ENCODE measurements around the gene ZNF107.
A peak's percentile ranks its signal among the peaks of the same experiment; 100 is the strongest.
"Not testable (repeated sequence)": the region's sequence is repeated elsewhere in the genome, so short reads cannot be mapped to it uniquely, and the experiment has no call there.

Gene ZNF107

GRCh38 chr7:64706625-64707292 is 40.8 kb downstream of the ZNF107 start:
- no peak for DNase-seq (ENCODE audit: low read depth, low spot score)
- no peak overlapping the region for H3K4me3 ChIP-seq (ENCODE audit: low read length)

DNA sequence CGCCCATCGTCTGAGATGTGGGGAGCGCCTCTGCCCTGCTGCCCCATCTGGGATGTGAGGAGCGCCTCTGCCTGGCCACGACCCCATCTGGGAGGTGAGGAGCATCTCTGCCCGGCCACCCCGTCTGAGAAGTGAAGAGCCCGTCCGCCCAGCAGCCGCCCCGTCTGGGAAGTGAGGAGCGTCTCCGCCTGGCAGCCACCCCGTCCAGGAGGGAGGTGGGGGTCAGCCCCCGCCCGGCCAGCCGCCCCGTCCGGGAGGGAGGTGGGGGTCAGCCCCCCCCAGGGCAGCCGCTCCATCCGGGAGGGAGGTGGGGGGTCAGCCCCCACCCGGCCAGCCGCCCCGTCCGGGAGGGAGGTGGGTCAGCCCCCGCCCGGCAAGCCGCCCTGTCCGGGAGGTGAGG is 52.0 kb downstream of the ZNF107 start:
- not testable (repeated sequence) for DNase-seq (ENCODE audit: low read depth, low spot score); H3K4me3 ChIP-seq (ENCODE audit: low read length)

GRCh38 chr7:64729089-64729848 is 63.3 kb downstream of the ZNF107 start:
- DNase-seq (ENCODE audit: low read depth, low spot score) = peak; percentile 73
- H3K4me3 ChIP-seq (ENCODE audit: low read length) = no peak overlapping the region

GRCh38 chr7:64733550-64734240 is 67.8 kb downstream of the ZNF107 start:
- no peak overlapping the region for H3K4me3 ChIP-seq (ENCODE audit: low read length)
- DNase-seq (ENCODE audit: low read depth, low spot score) = peak; percentile 54

GRCh38 chr7:64736575-64736974 is 70.6 kb downstream of the ZNF107 start:
- no peak overlapping the region for H3K4me3 ChIP-seq (ENCODE audit: low read length)
- DNase-seq (ENCODE audit: low read depth, low spot score) = no peak

DNA sequence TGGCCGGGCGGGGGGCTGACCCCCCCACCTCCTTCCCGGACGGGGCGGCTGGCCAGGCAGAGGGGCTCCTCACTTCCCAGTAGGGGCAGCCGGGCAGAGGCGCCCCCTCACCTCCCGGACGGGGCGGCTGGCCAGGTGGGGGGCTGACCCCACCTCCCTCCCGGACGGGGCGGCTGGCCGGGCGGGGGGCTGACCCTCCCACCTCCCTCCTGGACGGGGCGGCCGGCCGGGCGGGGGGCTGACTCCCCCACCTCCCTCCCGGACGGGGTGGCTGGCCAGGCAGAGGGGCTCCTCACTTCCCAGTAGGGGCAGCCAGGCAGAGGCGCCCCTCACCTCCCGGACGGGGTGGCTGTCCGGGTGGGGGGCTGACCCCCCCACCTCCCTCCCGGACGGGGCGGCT is 72.5 kb downstream of the ZNF107 start:
- not testable (repeated sequence) for H3K4me3 ChIP-seq (ENCODE audit: low read length)

GRCh38 chr7:64738953-64739352 is 73.0 kb downstream of the ZNF107 start:
- not testable (repeated sequence) for H3K4me3 ChIP-seq (ENCODE audit: low read length); DNase-seq (ENCODE audit: low read depth, low spot score)

More for the DNA sequence above, 72.5 kb downstream of the ZNF107 start:
- DNase-seq (ENCODE audit: low read depth, low spot score) = not testable (repeated sequence)

GRCh38 chr7:64744680-64745079 is 78.7 kb downstream of the ZNF107 start:
- no peak for DNase-seq (ENCODE audit: low read depth, low spot score)

GRCh38 chr7:64747802-64748201 is 81.9 kb downstream of the ZNF107 start:
- H3K4me3 ChIP-seq (ENCODE audit: low read length) = no peak overlapping the region
- DNase-seq (ENCODE audit: low read depth, low spot score) = no peak

More at GRCh38 chr7:64744680-64745079, 78.7 kb downstream of the ZNF107 start:
- H3K4me3 ChIP-seq (ENCODE audit: low read length) = no peak overlapping the region

DNA sequence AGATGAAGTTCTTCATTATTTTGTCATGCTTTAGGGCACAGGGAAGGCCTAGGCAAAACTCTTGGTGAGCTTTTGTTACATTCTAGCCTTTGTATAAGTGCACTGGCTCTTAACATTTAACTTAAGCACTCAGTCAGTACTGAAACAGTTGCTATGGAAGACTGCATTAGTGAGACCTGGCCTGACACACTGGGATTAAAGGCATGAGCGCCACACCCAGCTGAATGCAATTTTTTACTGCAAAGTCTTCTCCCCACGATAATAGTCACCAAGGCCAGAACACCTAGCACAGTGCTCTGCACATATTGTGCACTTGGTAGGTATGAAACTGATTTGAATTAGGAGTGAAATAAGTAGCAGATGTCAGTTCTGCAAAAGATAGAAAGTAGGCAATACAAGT is 87.1 kb downstream of the ZNF107 start:
- no peak for DNase-seq (ENCODE audit: low read depth, low spot score)
- no peak overlapping the region for H3K4me3 ChIP-seq (ENCODE audit: low read length)

- peak; percentile 6 for DNase-seq (ENCODE audit: low read depth, low spot score)
- no peak overlapping the region for H3K4me3 ChIP-seq (ENCODE audit: low read length)
These were observed 89.9 kb downstream of the ZNF107 start for GRCh38 chr7:64755865-64756264.

GRCh38 chr7:64758151-64758550 is 92.2 kb downstream of the ZNF107 start:
- no peak for DNase-seq (ENCODE audit: low read depth, low spot score)
- H3K4me3 ChIP-seq (ENCODE audit: low read length) = no peak overlapping the region
